Endodermal cell (in vitro differentiated cells): Measurements from ENCODE around the gene ANG. TPM values are rescaled to one million over a fixed set of nuclear protein-coding genes. Genes with fewer than 3 reads are reported as not detected.

Experiments
- DNase-seq: peaks from one replicate; pipeline ENCODE4 v3.0.0-alpha.2; 2017
- H3K27ac ChIP-seq: 2 replicates; pipeline ENCODE4 v1.5.1; 2013; ENCODE audit warnings: mild to moderate bottlenecking, low read depth, low read length, moderate library complexity
- H3K27me3 ChIP-seq: 2 replicates; pipeline ENCODE4 v1.6.1; 2013; ENCODE audit warnings: mild to moderate bottlenecking, low read length, moderate library complexity; ENCODE audit not compliant: insufficient read depth, control insufficient read depth, poor library complexity, severe bottlenecking
- H3K36me3 ChIP-seq: 2 replicates; pipeline ENCODE4 v1.7.0; 2013; ENCODE audit warnings: mild to moderate bottlenecking, low read length, moderate library complexity; ENCODE audit not compliant: control insufficient read depth, insufficient read depth
- H3K4me1 ChIP-seq: one replicate; pipeline ENCODE4 v1.7.0; 2013; ENCODE audit warnings: low read length; ENCODE audit not compliant: control insufficient read depth, insufficient read depth
- H3K4me3 ChIP-seq: 2 replicates; pipeline ENCODE4 v1.5.1; 2013; ENCODE audit warnings: mild to moderate bottlenecking, low read length, moderate library complexity
- H3K9ac ChIP-seq: 2 replicates; pipeline ENCODE4 v1.6.1; 2013; ENCODE audit warnings: mild to moderate bottlenecking, low read length, moderate library complexity; ENCODE audit not compliant: poor library complexity, severe bottlenecking; ENCODE audit errors: extremely low read depth
- H3K9me3 ChIP-seq: 2 replicates; pipeline ENCODE4 v1.6.1; 2013; ENCODE audit warnings: mild to moderate bottlenecking, low read length, moderate library complexity; ENCODE audit not compliant: control insufficient read depth
- H3K27ac Mint-ChIP-seq: 2 replicates; pipeline ENCODE4 v1.8.0; 2020; ENCODE audit warnings: mixed read lengths
- H3K27me3 Mint-ChIP-seq: 2 replicates; pipeline ENCODE4 v1.8.0; 2021; ENCODE audit warnings: mild to moderate bottlenecking, mixed read lengths; ENCODE audit not compliant: insufficient read depth
- H3K36me3 Mint-ChIP-seq: 2 replicates; pipeline ENCODE4 v1.8.0; 2020; ENCODE audit warnings: low read depth, mixed read lengths
- H3K4me1 Mint-ChIP-seq: 2 replicates; pipeline ENCODE4 v1.8.0; 2020; ENCODE audit warnings: mixed read lengths
- H3K4me3 Mint-ChIP-seq: 2 replicates; pipeline ENCODE4 v1.8.0; 2020; ENCODE audit warnings: mild to moderate bottlenecking, moderate library complexity, mixed read lengths
- H3K9me3 Mint-ChIP-seq: 2 replicates; pipeline ENCODE4 v1.8.0; 2020; ENCODE audit warnings: mild to moderate bottlenecking, mixed read lengths
- WGBS, 2 experiments: methylation state at CpG; one replicate each; pipeline versions ENCODE4 v1.1.5 to v1.1.7; 2013; ENCODE audit warnings: missing lambda C conversion rate in 2 of 2, mixed read lengths in 1 of 2; ENCODE audit not compliant: insufficient coverage in 1 of 2, insufficient read length in 1 of 2; 5-methylcytosine and 5-hydroxymethylcytosine counted together
- total RNA-seq, 2 donors: library from RNA; stranded (reverse); fragmentation: NEBNext Ultra II Directional in 1 of 2; extraction: Animal tissue kit (Norgen Biotek cat#: 25700) in 1 of 2; gene quantifications; 2 replicates in 1 of 2; 3 replicates in 1 of 2; pipeline ENCODE4 v1.2.1, GENCODE V29; 2021
- TF ChIP-seq, protein P1 (sequence below): fragments of 200-600 bp; sonication (generic); conservative IDR thresholded peaks from 2 replicates; pipeline ENCODE4 v1.5.0; 2021; ENCODE audit warnings: antibody characterized with exemption, mild to moderate bottlenecking

The ANG gene
- total RNA-seq, 2 donors from 2014 or later = 2.6 to 3.4 TPM

DNA sequence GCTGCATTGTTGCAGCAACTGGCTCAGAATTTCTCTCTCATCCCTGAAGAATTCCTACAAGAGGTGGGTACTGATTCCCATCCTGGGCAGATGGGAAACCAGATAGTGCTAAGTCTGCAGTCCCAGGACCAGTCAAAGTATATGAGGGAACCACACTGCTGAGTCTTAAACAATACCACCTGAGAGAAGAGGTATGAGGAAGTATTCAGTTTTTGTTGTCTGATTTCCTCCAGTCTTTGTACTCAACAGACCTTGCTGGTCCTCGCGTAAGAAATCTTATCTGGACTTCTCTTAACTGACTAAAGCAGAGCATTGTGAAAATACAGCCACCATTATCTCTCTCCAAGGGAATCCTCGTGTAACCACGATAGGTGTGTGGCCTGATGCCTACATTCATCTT lies 53.6 kb downstream of the ANG start:
- no peaks in the 10 kb centered on the region for H3K27me3 ChIP-seq
- peaks cover 14% of the 10 kb centered on the region for H3K9me3 ChIP-seq
- H3K4me1 Mint-ChIP-seq = no peaks in the 10 kb centered on the region
- H3K27ac ChIP-seq = no peak overlapping the region
- H3K36me3 Mint-ChIP-seq = no peaks in the 10 kb centered on the region
- no peaks in the 10 kb centered on the region for H3K9me3 Mint-ChIP-seq
- WGBS, 2 experiments = 90 to 94% methylated on average over 2 to 4 of the region's 4 CpGs
- no peak for DNase-seq
- no peak overlapping the region for H3K9ac ChIP-seq
- H3K4me1 ChIP-seq = no peaks in the 10 kb centered on the region
- H3K36me3 ChIP-seq = no peaks in the 10 kb centered on the region
- no peak overlapping the region for H3K27ac Mint-ChIP-seq
- no peaks in the 10 kb centered on the region for H3K27me3 Mint-ChIP-seq
- H3K4me3 ChIP-seq = no peak overlapping the region
- TF ChIP-seq, protein P1, sequence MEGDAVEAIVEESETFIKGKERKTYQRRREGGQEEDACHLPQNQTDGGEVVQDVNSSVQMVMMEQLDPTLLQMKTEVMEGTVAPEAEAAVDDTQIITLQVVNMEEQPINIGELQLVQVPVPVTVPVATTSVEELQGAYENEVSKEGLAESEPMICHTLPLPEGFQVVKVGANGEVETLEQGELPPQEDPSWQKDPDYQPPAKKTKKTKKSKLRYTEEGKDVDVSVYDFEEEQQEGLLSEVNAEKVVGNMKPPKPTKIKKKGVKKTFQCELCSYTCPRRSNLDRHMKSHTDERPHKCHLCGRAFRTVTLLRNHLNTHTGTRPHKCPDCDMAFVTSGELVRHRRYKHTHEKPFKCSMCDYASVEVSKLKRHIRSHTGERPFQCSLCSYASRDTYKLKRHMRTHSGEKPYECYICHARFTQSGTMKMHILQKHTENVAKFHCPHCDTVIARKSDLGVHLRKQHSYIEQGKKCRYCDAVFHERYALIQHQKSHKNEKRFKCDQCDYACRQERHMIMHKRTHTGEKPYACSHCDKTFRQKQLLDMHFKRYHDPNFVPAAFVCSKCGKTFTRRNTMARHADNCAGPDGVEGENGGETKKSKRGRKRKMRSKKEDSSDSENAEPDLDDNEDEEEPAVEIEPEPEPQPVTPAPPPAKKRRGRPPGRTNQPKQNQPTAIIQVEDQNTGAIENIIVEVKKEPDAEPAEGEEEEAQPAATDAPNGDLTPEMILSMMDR = no peak
- no peak overlapping the region for H3K4me3 Mint-ChIP-seq

DNA sequence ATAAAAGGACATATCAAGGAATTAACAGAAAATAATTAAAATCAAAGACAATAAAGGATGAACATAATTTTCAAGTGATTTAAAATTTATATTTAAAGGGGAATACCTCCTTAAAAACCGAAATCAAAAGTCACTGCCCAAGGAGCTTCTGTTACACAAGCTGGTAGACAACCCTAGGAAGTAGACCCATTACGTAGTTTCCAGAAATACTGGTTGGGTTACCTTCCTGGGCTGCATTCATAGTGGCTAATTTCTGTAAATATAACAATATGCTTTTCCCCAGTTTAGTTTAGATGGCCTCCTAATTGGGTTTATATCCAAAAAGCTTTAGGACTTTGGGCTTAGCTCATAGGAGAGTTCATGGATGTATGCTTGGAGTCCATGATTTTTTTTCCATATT lies 55.0 kb downstream of the ANG start:
- no peaks in the 10 kb centered on the region for H3K4me1 Mint-ChIP-seq
- Histone ChIP-seq H3K4me3 (no peak overlapping the region), H3K9ac (no peak overlapping the region), H3K27me3 (no peaks in the 10 kb centered on the region), H3K9me3 (peaks cover 14% of the 10 kb centered on the region), H3K36me3 (no peaks in the 10 kb centered on the region), H3K4me1 (no peaks in the 10 kb centered on the region), H3K27ac (no peak overlapping the region)
- no peak overlapping the region for H3K4me3 Mint-ChIP-seq
- TF ChIP-seq, protein P1 = no peak
- DNase-seq = no peak
- no peaks in the 10 kb centered on the region for H3K9me3 Mint-ChIP-seq
- H3K27ac Mint-ChIP-seq = no peak overlapping the region
- H3K27me3 Mint-ChIP-seq = no peaks in the 10 kb centered on the region
- no peaks in the 10 kb centered on the region for H3K36me3 Mint-ChIP-seq
- WGBS, 2 experiments = 100% methylated on average over 2 of the region's 2 CpGs; no CpG with 5 or more reads in 1 of the 2 experiments

Other genes starting within 250 kb of the ANG start
- gene OSGEP, start 234.0 kb upstream of the ANG start, total RNA-seq = 10 to 100 TPM; 44.3 to 50.7 TPM
- gene APEX1, start 233.5 kb upstream of the ANG start, total RNA-seq = 100 to 1,000 TPM; 228 to 249 TPM
- gene PIP4P1, start 227.3 kb upstream of the ANG start, total RNA-seq = 10 to 100 TPM; 32.1 to 38.1 TPM
- 10 to 100 TPM; 52.8 to 59.8 TPM for gene PNP, start 219.4 kb upstream of the ANG start, total RNA-seq
- gene RNASE10, start 183.2 kb upstream of the ANG start, total RNA-seq = 1 to 10 TPM in 1 of 2 donors, under 1 TPM in 1; 0.60 to 1.1 TPM
- gene RNASE9, start 127.7 kb upstream of the ANG start, total RNA-seq = not detected
- not detected for gene RNASE11, start 100.8 kb upstream of the ANG start, total RNA-seq
- not detected for gene RNASE12, start 97.4 kb upstream of the ANG start, total RNA-seq
- not detected for gene OR6S1, start 47.1 kb upstream of the ANG start, total RNA-seq
- gene RNASE4, start 4.2 kb upstream of the ANG start, total RNA-seq = 1 to 10 TPM in 1 of 2 donors, under 1 TPM in 1; 0.73 to 1.6 TPM
- not detected for gene EDDM3A, start 57.1 kb downstream of the ANG start, total RNA-seq
- not detected for gene EDDM3B, start 79.6 kb downstream of the ANG start, total RNA-seq
- not detected for gene RNASE6, start 92.5 kb downstream of the ANG start, total RNA-seq
- gene RNASE1, start 114.1 kb downstream of the ANG start, total RNA-seq = 10 to 100 TPM in 1 of 2 donors, 1 to 10 TPM in 1; 9.9 to 10.7 TPM
- gene RNASE3, start 202.6 kb downstream of the ANG start, total RNA-seq = not detected